Measurements from ENCODE around the gene RCSD1. TPM values are rescaled to one million over a fixed set of nuclear protein-coding genes. Genes with fewer than 3 reads are reported as not detected.

RCSD1 gene
- total and polyA plus RNA-seq, 4 donors = 13.6 to 26.2 (median 15.6) TPM

DNA sequence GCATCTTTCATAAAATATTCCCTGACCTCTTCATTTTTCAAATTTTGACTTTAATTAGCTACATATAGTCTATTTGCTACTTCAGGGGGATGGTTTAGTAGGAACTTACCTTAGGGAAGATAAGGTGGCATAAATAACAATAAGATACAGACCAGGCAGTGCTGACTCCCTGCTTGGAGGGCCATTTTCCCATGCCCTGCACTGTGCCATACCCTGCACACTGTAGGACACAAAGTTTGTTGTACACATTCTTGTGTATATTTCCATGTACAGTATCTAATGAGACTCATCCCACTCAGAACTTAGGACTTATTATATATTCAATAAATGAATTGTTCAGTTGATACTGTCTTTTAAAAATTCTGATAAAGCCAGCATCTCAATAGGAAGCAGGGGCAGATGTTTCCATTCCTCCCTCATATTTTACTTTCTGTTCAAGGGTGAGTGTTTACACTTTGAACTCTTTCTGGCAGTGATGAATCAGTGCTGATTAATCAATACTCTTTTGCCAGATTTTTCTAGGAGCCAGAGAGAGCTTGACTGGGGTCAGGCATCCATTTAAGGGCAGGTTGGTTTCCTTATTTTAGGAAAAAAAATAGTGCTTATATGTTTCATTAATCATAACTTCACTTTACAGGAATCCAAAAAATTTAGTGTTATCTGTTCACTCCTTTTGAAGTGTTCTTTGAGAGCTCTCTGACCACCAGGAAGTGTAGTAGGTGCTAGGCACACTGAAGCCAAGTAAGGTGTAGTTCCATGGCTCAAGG, 122.4 kb downstream of the RCSD1 start:
- no peak for DNase-seq (ENCODE audit: low read depth in 4 of 6, low spot score in 6 of 6)
- Histone ChIP-seq H3K9me3 (ENCODE audit: control insufficient read depth, insufficient read depth, low read length) (no peaks in the 10 kb centered on the region), H3K4me3 (ENCODE audit: low read depth, low read length) (no peak overlapping the region), H3K27ac (ENCODE audit: low read depth, low read length) (no peak overlapping the region), H3K4me1 (ENCODE audit: control insufficient read depth, insufficient read depth, low read length) (peaks cover 18% of the 10 kb centered on the region), H3K27me3 (ENCODE audit: control insufficient read depth, insufficient read depth, low read length) (no peaks in the 10 kb centered on the region), H3K36me3 (ENCODE audit: control insufficient read depth, insufficient read depth, low read length) (no peaks in the 10 kb centered on the region)

DNA sequence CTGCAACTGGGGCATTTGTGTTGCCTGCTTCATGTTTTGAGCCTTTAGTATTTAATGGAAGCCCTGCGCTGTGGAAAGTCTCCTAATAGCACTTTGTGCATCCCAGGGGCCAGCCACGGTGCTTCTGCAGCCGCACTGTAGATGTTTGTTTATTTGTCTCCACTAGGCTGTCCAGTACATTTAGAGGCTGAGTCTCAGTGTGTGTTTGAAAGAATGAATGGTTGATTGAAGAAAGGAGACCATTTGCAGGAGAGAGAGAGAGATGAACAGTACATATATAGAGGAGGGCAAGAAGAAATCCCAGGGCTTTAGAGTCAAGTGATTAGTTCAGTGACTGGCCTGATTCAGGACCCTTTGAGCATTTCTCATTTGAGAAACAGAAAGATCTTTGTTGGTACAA, 125.6 kb downstream of the RCSD1 start:
- H3K9me3 ChIP-seq (ENCODE audit: control insufficient read depth, insufficient read depth, low read length) = no peaks in the 10 kb centered on the region
- peak; percentile 24 to 88 (median 38) for DNase-seq (ENCODE audit: low read depth in 4 of 6, low spot score in 6 of 6)
- H3K36me3 ChIP-seq (ENCODE audit: control insufficient read depth, insufficient read depth, low read length) = no peaks in the 10 kb centered on the region
- H3K27me3 ChIP-seq (ENCODE audit: control insufficient read depth, insufficient read depth, low read length) = no peaks in the 10 kb centered on the region
- H3K4me1 ChIP-seq (ENCODE audit: control insufficient read depth, insufficient read depth, low read length) = peaks cover 22% of the 10 kb centered on the region
- WGBS (ENCODE audit: insufficient coverage) = 36% methylated on average over 3 of the region's 3 CpGs
- H3K4me3 ChIP-seq (ENCODE audit: low read depth, low read length) = no peak overlapping the region
- H3K27ac ChIP-seq (ENCODE audit: low read depth, low read length) = peak overlapping the region; percentile 9

Other genes starting within 250 kb of the RCSD1 start
- 1 to 10 TPM in 1 of 2 donors, under 1 TPM in 1; 0.44 to 1.3 TPM for gene CD247, start 111.7 kb upstream of the RCSD1 start, total RNA-seq
- 1 to 10 TPM in 1 of 2 donors, under 1 TPM in 1; 0.90 to 1.2 TPM for gene CD247, start 111.7 kb upstream of the RCSD1 start, polyA plus RNA-seq (ENCODE audit: insufficient read length in 2 of 2)
- 10 to 100 TPM; 77.3 to 82.1 TPM for gene CREG1, start 76.5 kb upstream of the RCSD1 start, total RNA-seq
- gene CREG1, start 76.5 kb upstream of the RCSD1 start, polyA plus RNA-seq (ENCODE audit: insufficient read length in 2 of 2) = 10 to 100 TPM; 68.6 to 69.7 TPM
- gene MPZL1, start 91.8 kb downstream of the RCSD1 start, total RNA-seq = 100 to 1,000 TPM; 173 to 308 TPM
- gene MPZL1, start 91.8 kb downstream of the RCSD1 start, polyA plus RNA-seq (ENCODE audit: insufficient read length in 2 of 2) = 100 to 1,000 TPM; 229 to 302 TPM